Cardiac septum (tissue), 1 donor: ENCODE results near the gene ACHE. TPM values are rescaled to one million over a fixed set of nuclear protein-coding genes. Genes with fewer than 3 reads are reported as not detected.

Experiments used
- DNase-seq: peaks from one replicate; pipeline ENCODE4 v3.0.0-alpha.2; 2020; ENCODE audit warnings: low spot score
- intact Hi-C: fragments of 100-400 bp; cut with DNase I; formaldehyde crosslinking; loops from one replicate; pipeline ENCODE4 v1.14.0; 2022
- total RNA-seq: library from RNA; stranded (reverse); fragmentation: NEBNext Ultra II Directional; extraction: Animal tissue kit (Norgen Biotek cat#: 25700); gene quantifications from one replicate; pipeline ENCODE4 v1.2.1, GENCODE V29; 2021
- donor health status: DM: no; HTN: no; CAD: no.

ACHE gene
- total RNA-seq, 1 donor from 2014 or later: 2.1 TPM

DNA sequence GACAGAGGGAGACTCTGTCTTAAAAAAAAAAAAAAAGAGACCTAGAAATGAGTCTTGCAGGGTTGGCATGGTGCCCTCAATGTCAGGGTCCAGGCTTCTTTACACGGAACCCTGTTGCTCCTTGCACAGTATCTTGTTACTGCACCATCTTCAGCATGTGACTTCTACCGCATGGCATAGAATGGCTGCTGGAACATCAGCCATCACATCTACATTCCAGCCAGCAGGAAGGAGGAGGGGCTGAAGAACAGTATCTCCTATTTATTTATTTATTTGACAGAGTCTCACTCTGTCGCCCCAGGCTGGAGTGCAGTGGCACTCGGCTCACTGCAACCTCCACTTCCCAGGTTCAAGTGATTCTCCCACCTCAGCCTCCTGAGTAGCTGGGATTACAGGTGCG is 3.7 kb upstream of the ACHE start:
- DNase-seq: no peak
- intact Hi-C loops: loop anchor here (5.0 to 10.0 kb wide), 2 partner anchors 178 to 265 kb away; partner anchors contain the start of gene VGF

- intact Hi-C loops: loop anchor here (1.0 to 10.0 kb wide), 3 partner anchors 161 to 267 kb away; partner anchors contain the start of gene VGF
- no peak for DNase-seq
Observed at GRCh38 chr7:100897772-100898454, 2.2 kb upstream of the ACHE start.

GRCh38 chr7:100896732-100897608 is 1.3 kb upstream of the ACHE start:
- intact Hi-C loops: loop anchor here (1.0 to 10.0 kb wide), 3 partner anchors 162 to 268 kb away; partner anchors contain the start of gene VGF
- DNase-seq: no peak

- intact Hi-C loops: loop anchor here (5.0 to 10.0 kb wide), 2 partner anchors 181 to 269 kb away; partner anchors contain the start of gene VGF
- no peak for DNase-seq
Observed at GRCh38 chr7:100895956-100896731, 456 bp upstream of the ACHE start.

DNA sequence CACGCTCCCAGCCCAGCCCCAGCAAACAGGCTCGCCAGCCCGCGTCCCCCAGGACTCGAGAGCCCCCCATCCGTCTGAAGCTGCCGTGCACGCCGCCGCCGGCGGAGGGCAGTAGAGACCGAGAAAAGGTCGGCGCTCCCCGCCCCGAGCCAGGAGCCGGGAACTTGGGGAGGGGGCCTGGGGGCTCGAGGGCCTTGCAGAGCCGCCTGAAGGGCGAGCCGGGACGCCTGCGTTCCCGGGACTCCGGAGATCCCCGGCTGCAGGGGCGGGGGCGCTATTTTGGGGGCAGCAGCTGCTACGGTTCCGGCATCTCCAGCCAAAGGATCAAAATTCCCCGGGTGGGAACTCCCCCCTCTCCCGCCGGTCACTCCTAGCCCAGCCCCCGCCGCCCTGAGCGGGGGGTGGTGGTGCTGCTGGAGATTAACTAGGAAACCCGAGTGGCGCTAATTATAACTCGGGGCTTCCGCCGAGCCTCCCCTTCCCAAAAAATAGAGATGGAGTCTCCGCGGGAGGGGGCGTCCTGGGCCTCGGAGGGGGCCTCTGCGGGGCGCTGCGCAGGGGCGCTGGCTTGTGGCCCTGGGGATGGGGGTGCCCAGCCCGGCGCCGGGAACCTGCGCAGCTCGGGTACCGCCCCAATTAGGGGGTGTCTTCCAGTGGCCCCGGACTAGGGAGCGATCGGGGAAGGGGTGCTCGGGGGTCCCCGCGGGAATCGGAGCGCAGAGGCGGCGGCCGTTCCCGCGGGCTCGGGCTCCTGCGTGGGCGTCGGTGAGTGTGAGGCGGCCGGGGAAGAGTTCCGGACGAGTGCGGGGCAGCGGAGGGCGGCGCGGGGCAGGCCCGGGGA is 608 bp downstream of the ACHE start:
- DNase-seq: no peak
- intact Hi-C loops: loop anchor here (5.0 to 10.0 kb wide), 2 partner anchors 182 to 270 kb away; partner anchors contain the start of gene VGF

DNA sequence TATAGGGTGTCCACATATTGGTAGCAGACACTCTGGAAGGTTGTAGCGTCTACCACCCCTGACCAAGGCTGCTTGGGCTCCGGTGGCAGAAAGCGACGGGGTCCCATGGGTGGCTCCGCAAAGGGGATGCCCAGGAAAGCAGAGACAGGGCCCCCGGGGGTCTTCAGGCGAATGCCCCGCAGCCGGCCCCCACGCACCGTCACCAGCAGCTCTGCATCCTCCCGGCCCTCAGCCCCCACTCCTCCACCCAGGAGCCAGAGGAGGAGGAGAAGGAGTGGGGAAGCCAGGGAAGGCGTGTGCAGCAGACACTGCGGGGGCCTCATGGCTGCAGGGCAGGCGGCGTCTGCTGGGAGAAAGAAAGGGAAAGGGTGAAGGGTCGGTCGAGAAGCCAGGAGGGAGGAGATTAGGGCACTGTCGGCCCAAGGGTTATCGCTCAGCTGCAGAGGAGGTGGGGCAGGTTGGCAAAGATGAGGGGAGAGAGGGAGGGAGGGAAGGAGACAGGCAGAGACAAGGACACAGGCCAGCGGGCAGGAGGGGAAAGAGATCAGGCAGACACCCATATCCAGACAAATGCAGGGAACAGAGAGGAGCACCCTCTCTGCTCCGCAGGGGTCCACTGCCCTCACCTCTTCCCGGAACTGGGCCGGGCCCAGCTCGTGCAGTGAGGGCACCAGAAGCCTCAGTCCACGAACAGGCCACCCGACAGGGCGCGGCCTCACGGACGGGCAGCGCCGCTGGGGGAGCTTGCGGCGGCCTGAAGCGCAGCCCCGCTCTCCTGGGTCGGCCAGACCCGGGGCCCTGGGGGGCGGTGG is 1.6 kb downstream of the ACHE start:
- intact Hi-C loops: loop anchor here (10.0 kb wide), 1 partner anchor 271 kb away; the partner anchor contains the start of gene VGF
- no peak for DNase-seq

- intact Hi-C loops: loop anchor here (10.0 kb wide), 1 partner anchor 271 kb away; the partner anchor contains the start of gene VGF
- no peak for DNase-seq
Observed at GRCh38 chr7:100893318-100893895, 2.3 kb downstream of the ACHE start.

GRCh38 chr7:100892364-100893317 is 3.0 kb downstream of the ACHE start:
- intact Hi-C loops: loop anchor here (10.0 kb wide), 1 partner anchor 272 kb away; the partner anchor contains the start of gene VGF
- DNase-seq: no peak

DNA sequence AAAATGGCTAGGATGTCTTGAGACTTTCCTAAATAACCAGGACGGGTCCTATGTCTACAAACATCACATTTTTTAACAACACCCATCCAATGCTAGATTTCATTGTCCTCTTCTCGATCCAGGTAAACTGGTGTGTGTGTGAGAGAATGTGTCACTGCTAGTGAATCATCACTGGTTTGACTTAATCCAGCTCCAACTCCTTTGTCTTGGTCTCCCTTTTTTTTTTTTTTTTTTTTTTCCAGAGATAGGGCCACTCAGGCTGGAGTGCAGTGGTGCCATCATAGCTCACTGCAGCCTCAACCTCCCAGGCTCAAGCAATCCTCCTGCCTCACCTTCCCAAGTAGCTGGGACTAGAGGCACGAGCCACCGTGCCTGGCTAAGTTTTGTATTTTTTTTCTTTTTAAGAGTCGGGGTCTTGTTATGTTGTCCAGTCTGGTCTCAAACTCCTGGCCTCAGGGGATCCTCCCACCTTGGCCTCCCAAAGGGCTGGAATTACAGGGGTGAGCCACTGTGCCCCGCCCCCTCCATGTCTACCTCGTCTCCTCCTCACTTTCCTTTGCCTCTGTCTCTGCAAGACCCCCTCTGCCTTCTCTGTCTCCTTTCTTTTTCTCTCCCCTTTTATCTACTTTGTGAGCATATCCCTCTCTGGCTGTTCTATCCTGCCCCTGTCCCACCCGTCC is 4.0 kb downstream of the ACHE start:
- intact Hi-C loops: loop anchor here (10.0 kb wide), 1 partner anchor 273 kb away; the partner anchor contains the start of gene VGF
- no peak for DNase-seq

DNA sequence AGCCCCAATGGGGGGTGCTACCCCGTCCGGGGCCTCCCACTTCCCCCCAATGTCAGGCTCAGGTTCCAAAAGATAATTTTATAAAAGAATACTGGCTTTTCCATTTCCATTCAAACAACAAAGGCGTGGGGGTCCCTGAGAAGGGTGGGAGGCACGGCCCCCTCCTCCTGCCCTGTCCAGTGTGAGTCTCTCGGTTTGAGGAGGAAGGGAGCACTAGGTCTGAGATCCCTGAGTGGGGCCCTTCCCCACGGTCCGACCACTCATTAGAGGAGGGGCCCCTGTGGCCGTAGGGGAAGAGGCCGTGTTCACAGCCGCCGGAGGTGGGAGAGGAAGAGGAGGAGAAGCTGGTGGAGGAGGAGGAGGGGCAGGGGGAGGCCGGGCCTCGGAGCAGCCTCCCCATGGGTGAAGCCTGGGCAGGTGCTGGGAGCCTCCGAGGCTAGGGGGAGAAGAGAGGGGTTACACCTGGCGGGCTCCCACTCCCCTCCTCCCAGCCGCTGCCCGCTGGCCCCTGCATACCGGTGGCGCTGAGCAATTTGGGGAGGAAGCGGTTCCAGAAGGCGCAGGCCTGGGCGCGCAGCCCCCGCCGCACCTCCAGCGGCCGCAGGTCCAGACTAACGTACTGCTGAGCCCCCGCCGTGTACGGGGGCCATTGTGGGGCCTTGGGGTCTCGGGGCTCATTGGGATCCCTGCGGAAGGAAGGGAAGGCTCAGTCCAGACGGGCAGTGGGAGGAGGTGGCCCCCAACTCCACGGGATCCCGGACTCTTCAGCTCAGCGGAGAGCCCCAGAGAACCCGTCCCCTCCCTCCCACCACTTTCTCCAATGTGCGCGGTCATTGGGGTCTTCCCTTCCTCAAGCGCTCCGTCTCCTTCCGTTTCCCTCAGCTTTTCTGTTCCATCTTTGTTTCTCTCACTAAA is 4.8 kb downstream of the ACHE start:
- intact Hi-C loops: loop anchor here (10.0 kb wide), 1 partner anchor 274 kb away; the partner anchor contains the start of gene VGF

GRCh38 chr7:100888988-100889750 is 6.5 kb downstream of the ACHE start, which contains the start of gene UFSP1:
Gene UFSP1, minus strand, starts transcription at chr7:100889715. Its CDS starts 444 bp downstream, at chr7:100889271.
- no peak for DNase-seq
- intact Hi-C loops: no loop called here

More for the DNA sequence above, 4.8 kb downstream of the ACHE start:
- no peak for DNase-seq

DNA sequence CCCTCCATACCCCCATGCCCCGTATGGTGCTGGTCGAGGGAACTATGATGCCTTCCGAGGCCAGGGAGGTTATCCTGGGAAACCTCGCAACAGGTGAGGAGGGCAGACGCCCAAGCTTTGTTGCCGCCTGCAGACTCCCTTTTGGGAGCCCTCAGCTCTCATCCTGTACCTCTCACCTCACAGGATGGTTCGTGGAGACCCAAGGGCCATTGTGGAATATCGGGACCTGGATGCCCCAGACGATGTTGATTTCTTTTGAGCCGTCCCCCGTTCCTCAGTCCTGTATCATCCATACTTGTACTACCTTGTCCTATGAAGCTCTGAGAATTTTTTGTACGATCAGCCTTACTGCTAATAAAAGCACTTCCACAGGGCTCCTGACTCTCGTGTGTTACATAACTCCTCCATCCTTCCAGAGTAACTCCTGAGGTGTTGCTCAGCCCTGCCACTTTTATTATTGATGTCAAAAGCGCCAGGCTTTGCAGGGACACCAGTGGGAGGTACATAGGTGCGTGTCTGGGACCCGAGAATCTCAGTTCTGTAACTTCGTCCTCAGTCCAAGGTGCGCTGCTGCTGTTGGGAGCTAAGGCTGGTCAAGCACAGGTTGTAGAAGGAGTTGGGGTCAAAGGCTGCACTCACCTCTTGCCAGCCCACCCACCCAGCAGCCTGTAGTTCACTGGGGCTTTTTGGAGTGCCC is 7.2 kb downstream of the ACHE start:
- intact Hi-C loops: no loop called here
- no peak for DNase-seq
